Activated T-cell treated with anti-CD3 and anti-CD28 coated beads, Interleukin-2, amount 50 U/mL, for 4 hours (primary cell): ENCODE measurements around the gene PDSS2. TPM values are rescaled to one million over a fixed set of nuclear protein-coding genes. Genes with fewer than 3 reads are reported as not detected.
"Not testable (repeated sequence)": the region's sequence is repeated elsewhere in the genome, so short reads cannot be mapped to it uniquely, and the experiment has no call there.

Source experiments
- ATAC-seq, 2 donors: fragments of 200-7000 bp; cut with Tn5 transposase; one replicate each; pipeline ENCODE4 v1.10.0; 2021
- DNase-seq: peaks from one replicate; pipeline ENCODE4 v3.0.0-alpha.2; 2020
- H3K27me3 Mint-ChIP-seq: one replicate; pipeline ENCODE4 v1.8.0; 2021; ENCODE audit warnings: low read depth, mixed read lengths
- H3K36me3 Mint-ChIP-seq: one replicate; pipeline ENCODE4 v1.8.0; 2022; ENCODE audit warnings: mixed read lengths; ENCODE audit not compliant: insufficient read depth
- H3K4me1 Mint-ChIP-seq: one replicate; pipeline ENCODE4 v1.8.0; 2021; ENCODE audit warnings: low read depth, mixed read lengths
- H3K4me3 Mint-ChIP-seq: one replicate; pipeline ENCODE4 v1.8.0; 2021; ENCODE audit warnings: mild to moderate bottlenecking, moderate library complexity, mixed read lengths
- H3K9me3 Mint-ChIP-seq: one replicate; pipeline ENCODE4 v1.8.0; 2021; ENCODE audit warnings: mixed read lengths
- total RNA-seq, 3 donors: library from RNA; stranded (reverse); gene quantifications; one replicate each; pipeline ENCODE4 v1.2.1, GENCODE V29; 2021

The PDSS2 gene
- total RNA-seq, 3 donors from 2014 or later, result 10.9 to 14.8 (median 12.6) TPM

GRCh38 chr6:107488875-107489635 lies 29.7 kb upstream of the PDSS2 start:
- Mint-ChIP-seq H3K4me1 (peaks cover 20% of the 10 kb centered on the region), H3K9me3 (no peaks in the 10 kb centered on the region), H3K36me3 (no peaks in the 10 kb centered on the region), H3K27me3 (peaks cover 62% of the 10 kb centered on the region), H3K4me3 (peak overlapping the region; percentile 83)
- peak; percentile 8 for DNase-seq
- ATAC-seq, result peak; percentile 11 to 21

DNA sequence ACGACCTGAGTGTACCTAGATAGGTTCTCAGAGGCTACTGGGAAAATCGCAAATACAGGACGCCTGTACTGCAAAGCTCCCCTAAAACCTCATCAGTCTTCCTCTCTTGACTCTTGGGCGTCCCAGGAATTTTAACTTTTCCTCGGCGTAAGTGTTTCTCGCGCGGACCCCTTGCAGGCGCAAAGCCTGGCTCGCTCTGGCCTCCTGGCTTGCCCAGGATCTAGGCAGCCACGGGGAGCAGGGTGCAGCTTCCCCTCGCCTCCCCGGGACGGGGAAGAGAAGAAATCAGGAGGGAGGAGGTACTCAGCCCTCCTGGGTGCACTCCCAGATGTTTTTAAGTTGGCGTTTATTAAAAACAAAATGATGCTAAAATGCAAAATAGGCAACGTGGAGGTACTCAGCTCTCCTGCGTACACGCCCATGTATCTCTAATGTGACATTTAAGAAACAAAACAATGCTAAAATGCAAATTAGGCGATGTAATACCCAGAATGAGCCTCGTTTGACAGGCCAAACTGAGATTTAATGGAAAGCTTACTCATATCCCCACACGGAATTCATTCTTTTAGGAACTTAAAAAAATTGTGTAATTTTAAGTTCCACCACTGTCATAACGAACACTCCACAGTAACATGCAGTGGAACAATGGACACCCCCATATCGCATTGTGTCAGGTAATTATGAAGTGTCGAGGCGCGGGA lies 29.0 kb upstream of the PDSS2 start:
- DNase-seq (no peak), ATAC-seq (no peak)
- Mint-ChIP-seq H3K36me3 (no peaks in the 10 kb centered on the region), H3K4me3 (peak overlapping the region; percentile 83), H3K4me1 (peaks cover 20% of the 10 kb centered on the region), H3K27me3 (peaks cover 64% of the 10 kb centered on the region), H3K9me3 (no peaks in the 10 kb centered on the region)

DNA sequence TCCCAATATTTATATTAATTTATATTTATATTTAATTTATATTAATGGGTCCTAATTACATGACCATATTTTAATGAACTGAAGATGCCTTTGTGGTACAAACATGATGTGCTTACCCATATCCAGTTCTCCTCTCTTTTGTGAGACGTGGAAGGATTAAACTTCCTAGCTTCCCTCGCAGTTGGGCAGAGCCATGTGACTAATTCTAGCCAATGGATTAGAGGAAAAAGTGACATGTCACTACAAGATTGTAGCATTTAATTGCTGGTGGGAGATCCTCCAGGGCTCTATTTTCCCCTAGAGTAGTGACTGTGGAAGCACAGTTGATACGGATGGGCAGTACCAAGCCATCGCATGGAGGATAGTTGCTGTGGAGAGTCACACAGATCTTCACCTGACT lies 25.8 kb upstream of the PDSS2 start:
- Mint-ChIP-seq H3K4me1 (peaks cover 12% of the 10 kb centered on the region), H3K9me3 (no peaks in the 10 kb centered on the region), H3K36me3 (no peaks in the 10 kb centered on the region), H3K27me3 (peaks cover 67% of the 10 kb centered on the region), H3K4me3 (no peak overlapping the region)
- no peak for ATAC-seq
- DNase-seq, result no peak

DNA sequence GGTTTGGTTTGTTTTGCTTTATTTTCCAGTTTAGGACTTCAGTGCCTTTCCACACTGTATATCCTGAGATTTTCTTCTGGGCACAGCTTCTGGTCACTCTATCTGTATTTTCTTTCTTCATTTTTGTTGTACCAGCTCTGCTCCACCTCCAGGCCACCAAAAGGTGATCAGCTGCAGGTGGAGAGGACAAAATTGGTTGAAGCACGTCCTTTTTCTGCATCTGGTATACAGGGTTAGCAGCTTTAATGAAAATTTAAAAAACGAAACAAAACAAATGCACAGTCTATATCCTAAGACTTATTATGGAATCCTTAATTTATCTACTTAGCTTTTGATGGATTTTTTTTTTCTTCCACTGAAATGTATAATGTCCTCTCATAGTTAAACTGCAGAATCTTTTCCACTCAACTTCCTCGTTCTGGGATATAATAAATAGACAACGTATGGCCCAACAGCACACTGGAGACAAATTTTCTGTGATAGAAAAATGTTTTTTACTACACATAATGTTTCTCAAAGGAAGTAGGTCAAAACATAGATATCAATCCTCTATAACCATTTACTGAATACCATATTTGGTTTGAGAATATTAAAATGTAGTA lies 19.8 kb upstream of the PDSS2 start:
- no peak overlapping the region for H3K4me3 Mint-ChIP-seq

GRCh38 chr6:107475826-107476225 lies 16.5 kb upstream of the PDSS2 start:
- H3K9me3 Mint-ChIP-seq, H3K4me3 Mint-ChIP-seq, DNase-seq, ATAC-seq, H3K4me1 Mint-ChIP-seq, H3K36me3 Mint-ChIP-seq: not testable (repeated sequence)
- peaks cover 22% of the 10 kb centered on the region for H3K27me3 Mint-ChIP-seq

More for the DNA sequence above, 19.8 kb upstream of the PDSS2 start:
- H3K36me3 Mint-ChIP-seq, result no peaks in the 10 kb centered on the region
- no peaks in the 10 kb centered on the region for H3K4me1 Mint-ChIP-seq
- no peaks in the 10 kb centered on the region for H3K9me3 Mint-ChIP-seq
- ATAC-seq (no peak), DNase-seq (no peak)
- H3K27me3 Mint-ChIP-seq, result peaks cover 34% of the 10 kb centered on the region

DNA sequence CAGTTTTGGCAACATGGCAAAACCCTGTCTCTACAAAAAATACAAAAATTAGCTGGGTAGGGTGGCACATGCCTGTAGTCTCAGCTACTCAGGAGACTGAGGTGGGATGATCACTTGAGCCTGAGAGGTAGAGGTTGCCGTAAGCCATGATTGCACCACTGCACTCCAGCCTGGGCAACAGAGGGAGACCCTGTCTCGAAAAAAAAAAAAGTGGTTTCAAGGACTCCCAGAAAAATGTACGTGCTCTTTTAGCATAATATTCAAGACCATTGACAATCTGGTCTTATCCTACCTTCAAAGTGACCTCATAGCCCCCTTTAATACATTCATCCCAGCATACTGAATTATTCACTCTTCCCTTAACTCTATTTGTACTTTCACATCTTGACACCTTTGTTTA lies 16.0 kb upstream of the PDSS2 start:
- not testable (repeated sequence) for DNase-seq, ATAC-seq, H3K4me1 Mint-ChIP-seq, H3K36me3 Mint-ChIP-seq, H3K4me3 Mint-ChIP-seq, H3K9me3 Mint-ChIP-seq
- peaks cover 18% of the 10 kb centered on the region for H3K27me3 Mint-ChIP-seq

GRCh38 chr6:107473660-107474059 lies 14.3 kb upstream of the PDSS2 start:
- ATAC-seq, result no peak
- Mint-ChIP-seq H3K36me3 (no peaks in the 10 kb centered on the region), H3K9me3 (no peaks in the 10 kb centered on the region)

DNA sequence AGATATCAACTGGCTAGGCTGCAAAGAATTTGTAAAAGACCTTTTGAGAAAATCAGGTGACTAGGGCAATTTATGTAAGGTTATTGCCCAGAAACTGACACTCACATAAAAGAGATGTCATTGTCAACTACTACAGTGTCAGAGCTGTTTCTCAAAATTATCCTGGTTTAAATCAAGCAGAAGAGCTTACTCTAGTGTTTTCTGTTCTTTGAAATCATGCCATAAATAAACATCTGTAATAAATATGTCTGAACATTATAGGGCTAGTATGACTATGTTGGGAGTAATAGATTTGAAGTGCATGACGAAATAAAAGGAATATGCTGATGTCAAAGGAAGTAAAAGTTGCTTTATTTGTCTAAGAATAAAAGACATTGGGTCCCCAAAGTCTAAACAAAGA lies 11.0 kb upstream of the PDSS2 start:
- DNase-seq, result no peak
- Mint-ChIP-seq H3K36me3 (no peaks in the 10 kb centered on the region), H3K4me3 (no peak overlapping the region), H3K27me3 (peaks cover 15% of the 10 kb centered on the region), H3K9me3 (no peaks in the 10 kb centered on the region), H3K4me1 (no peaks in the 10 kb centered on the region)
- ATAC-seq, result no peak

More at GRCh38 chr6:107473660-107474059, 14.3 kb upstream of the PDSS2 start:
- Mint-ChIP-seq H3K4me3 (no peak overlapping the region), H3K27me3 (peaks cover 18% of the 10 kb centered on the region), H3K4me1 (no peaks in the 10 kb centered on the region)
- DNase-seq, result no peak

DNA sequence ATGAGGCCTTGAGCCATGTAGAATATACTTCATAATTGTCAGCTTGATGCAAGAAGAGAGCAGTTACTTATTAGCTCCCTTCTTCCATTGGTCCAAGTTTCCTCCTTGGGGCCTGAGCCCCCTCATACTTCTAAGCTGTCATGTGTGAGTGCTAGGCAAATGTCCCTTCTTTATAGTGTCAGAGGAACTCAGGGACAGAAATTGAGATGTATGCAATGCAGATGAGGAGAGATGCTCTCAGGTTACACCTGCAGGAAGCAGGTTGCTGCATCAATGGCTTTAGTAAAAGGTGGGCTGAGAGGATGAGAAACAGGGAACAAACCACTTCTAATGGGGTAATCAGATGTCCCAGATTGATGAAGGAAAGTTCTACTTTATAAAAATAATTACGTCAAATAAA lies 6.7 kb upstream of the PDSS2 start:
- Mint-ChIP-seq H3K9me3 (no peaks in the 10 kb centered on the region), H3K4me1 (no peaks in the 10 kb centered on the region), H3K4me3 (no peak overlapping the region), H3K36me3 (no peaks in the 10 kb centered on the region), H3K27me3 (peaks cover 3% of the 10 kb centered on the region)
- DNase-seq (no peak), ATAC-seq (no peak)

DNA sequence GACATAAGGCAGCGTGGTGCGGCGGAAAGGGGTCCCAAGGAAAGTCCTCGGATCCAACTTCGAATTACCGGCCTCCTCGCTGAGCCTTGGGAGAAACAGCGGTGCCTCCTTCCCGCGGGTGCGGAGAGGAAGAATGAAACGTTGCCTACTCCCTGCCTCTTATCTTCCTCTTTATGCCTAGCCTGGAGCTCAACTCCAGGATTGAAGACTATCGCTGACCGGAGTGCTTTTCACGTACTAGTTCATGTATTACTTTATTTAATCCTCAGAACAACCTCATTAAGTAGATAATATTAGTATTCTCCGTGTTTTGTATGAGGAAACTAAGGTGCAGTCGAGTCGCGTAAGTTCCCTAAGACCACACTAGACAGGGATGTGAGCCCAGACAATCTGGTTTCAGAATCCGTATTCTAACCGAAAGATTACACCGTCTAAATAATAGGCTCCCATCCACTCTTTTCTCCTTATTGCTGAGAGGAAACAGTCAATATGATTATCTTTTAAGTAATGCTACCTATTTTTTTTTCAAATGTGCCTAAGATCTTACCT lies 793 bp upstream of the PDSS2 start:
- no peaks in the 10 kb centered on the region for H3K27me3 Mint-ChIP-seq
- ATAC-seq (no peak), DNase-seq (no peak)
- H3K4me1 Mint-ChIP-seq, result peaks cover 19% of the 10 kb centered on the region
- H3K4me3 Mint-ChIP-seq, result peak overlapping the region; percentile 91
- no peaks in the 10 kb centered on the region for H3K9me3 Mint-ChIP-seq
- H3K36me3 Mint-ChIP-seq, result peaks cover 2% of the 10 kb centered on the region

DNA sequence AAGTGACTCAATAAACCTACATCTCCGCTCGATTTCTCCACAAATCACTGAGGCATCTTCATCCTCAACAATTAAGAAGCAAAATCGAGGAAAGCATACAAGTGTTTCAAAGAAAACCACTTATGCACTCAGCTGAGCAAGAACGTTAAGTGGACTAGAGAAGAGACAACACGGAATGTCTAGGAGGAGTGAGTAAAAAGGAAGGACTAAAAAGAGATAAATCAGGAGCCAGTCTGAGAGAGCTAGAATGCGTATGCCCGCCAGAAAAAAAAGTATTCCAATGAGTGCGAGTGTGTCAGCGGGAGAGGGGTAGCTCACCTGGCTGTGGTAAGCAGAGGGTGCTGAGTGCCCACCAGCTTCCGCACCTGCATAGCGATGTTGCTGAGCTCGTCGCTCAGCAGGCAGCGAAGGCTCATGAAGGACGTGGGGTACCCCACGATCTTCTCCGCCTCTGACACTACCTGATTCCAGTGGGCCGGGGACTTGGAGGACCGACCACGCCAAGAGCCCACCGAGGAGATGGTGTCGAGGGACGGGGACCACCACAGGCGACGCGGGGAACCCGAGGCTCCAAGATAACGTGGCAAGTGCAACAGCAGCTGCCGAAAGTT lies 587 bp downstream of the PDSS2 start:
- ATAC-seq, result peak; percentile 32 to 33
- H3K4me3 Mint-ChIP-seq, result peak overlapping the region; percentile 91

GRCh38 chr6:107448776-107449175 lies 10.6 kb downstream of the PDSS2 start:
- peaks cover 28% of the 10 kb centered on the region for H3K9me3 Mint-ChIP-seq
- H3K27me3 Mint-ChIP-seq, result no peaks in the 10 kb centered on the region
- ATAC-seq, result no peak
- DNase-seq, result no peak
- no peak overlapping the region for H3K4me3 Mint-ChIP-seq
- no peaks in the 10 kb centered on the region for H3K4me1 Mint-ChIP-seq
- peaks cover 36% of the 10 kb centered on the region for H3K36me3 Mint-ChIP-seq

More for the DNA sequence above, 587 bp downstream of the PDSS2 start:
- H3K27me3 Mint-ChIP-seq, result no peaks in the 10 kb centered on the region
- H3K9me3 Mint-ChIP-seq, result no peaks in the 10 kb centered on the region
- peaks cover 3% of the 10 kb centered on the region for H3K36me3 Mint-ChIP-seq
- H3K4me1 Mint-ChIP-seq, result peaks cover 20% of the 10 kb centered on the region
- peak; percentile 12 for DNase-seq

- DNase-seq (no peak), ATAC-seq (no peak)
- H3K4me1 Mint-ChIP-seq, result peaks cover 3% of the 10 kb centered on the region
- peaks cover 35% of the 10 kb centered on the region for H3K36me3 Mint-ChIP-seq
- H3K9me3 Mint-ChIP-seq, result peaks cover 28% of the 10 kb centered on the region
- no peak overlapping the region for H3K4me3 Mint-ChIP-seq
- no peaks in the 10 kb centered on the region for H3K27me3 Mint-ChIP-seq
Observed at GRCh38 chr6:107447663-107448216, 11.6 kb downstream of the PDSS2 start.

GRCh38 chr6:107444277-107444676 lies 15.1 kb downstream of the PDSS2 start:
- ATAC-seq, result no peak
- no peak overlapping the region for H3K4me3 Mint-ChIP-seq
- H3K27me3 Mint-ChIP-seq, result no peaks in the 10 kb centered on the region
- peaks cover 11% of the 10 kb centered on the region for H3K4me1 Mint-ChIP-seq
- peaks cover 22% of the 10 kb centered on the region for H3K36me3 Mint-ChIP-seq
- no peak for DNase-seq
- H3K9me3 Mint-ChIP-seq, result peaks cover 18% of the 10 kb centered on the region
